Measurements from ENCODE around the gene ZFHX3. TPM values are rescaled to one million over a fixed set of nuclear protein-coding genes. Genes with fewer than 3 reads are reported as not detected.

Gene ZFHX3
- total RNA-seq, 4 donors from 2014 or later = 9.1 to 34.0 (median 12.0) TPM

- Histone ChIP-seq H3K36me3 (no peaks in the 10 kb centered on the region), H3K9me3 (no peaks in the 10 kb centered on the region), H3K4me3 (no peak overlapping the region), H3K27ac (no peak overlapping the region), H3K27me3 (no peaks in the 10 kb centered on the region), H3K4me1 (no peaks in the 10 kb centered on the region)
- DNase-seq = no peak
- intact Hi-C loops (cut with DNase I; ENCODE audit: low total_unique reads) = no loop called here
- TF ChIP-seq CTCF (IDR thresholded peaks at IDR 0.05) = no peak
- no peak for TF ChIP-seq POLR2A (IDR thresholded peaks at IDR 0.05)
These were observed 236.1 kb downstream of the ZFHX3 start for GRCh38 chr16:72811876-72812275.

DNA sequence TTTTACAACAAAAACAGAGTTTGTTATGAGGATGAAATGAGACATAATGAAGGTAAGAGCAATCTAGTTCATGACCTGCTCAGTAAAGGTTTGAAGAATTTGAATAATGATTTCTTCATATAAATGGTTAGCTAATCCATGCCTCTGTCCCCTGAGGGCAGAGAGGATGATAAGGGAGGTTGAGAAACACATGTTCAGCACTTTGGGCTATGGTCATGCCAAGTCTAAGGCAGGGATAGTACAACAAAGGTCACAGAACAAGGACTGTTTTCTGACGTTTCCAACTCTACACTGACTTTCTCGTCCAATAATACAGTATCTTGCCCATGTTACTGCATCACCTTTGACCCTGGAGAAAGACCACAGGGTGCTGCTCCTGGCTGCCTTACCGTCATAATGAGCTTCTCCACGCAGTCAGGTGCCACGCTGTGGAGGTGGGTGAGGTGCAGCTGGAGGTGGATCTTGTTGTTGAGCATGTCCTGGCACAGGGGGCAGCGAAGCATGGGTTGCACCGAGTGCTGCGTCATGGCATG, 236.7 kb downstream of the ZFHX3 start:
- intact Hi-C loops (cut with DNase I; ENCODE audit: low total_unique reads) = no loop called here
- Histone ChIP-seq H3K27me3 (no peaks in the 10 kb centered on the region), H3K36me3 (no peaks in the 10 kb centered on the region), H3K4me3 (no peak overlapping the region), H3K4me1 (no peaks in the 10 kb centered on the region), H3K9me3 (no peaks in the 10 kb centered on the region), H3K27ac (no peak overlapping the region)
- no peak for DNase-seq
- TF ChIP-seq POLR2A (IDR thresholded peaks at IDR 0.05) = no peak
- no peak for TF ChIP-seq CTCF (IDR thresholded peaks at IDR 0.05)

DNA sequence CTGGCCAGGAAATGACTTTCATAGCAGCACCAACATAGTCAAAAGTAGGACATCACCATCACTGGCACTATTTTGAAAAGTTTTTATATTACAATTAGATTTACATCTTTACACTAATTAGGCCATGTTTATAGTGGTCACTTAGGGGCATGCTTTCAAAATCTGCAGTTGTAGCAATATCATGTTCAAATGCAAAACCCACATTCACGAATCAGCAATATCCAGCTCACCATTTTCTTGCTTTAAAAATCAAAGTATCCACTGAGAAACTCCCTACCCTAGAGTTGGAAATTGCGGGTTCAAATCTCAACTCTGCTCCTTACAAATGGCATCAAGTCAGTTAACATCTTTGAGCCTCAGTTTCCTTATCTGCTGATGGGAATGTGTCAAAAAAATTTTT, 237.4 kb downstream of the ZFHX3 start:
- H3K4me1 ChIP-seq = no peaks in the 10 kb centered on the region
- H3K4me3 ChIP-seq = no peak overlapping the region
- no peak overlapping the region for H3K27ac ChIP-seq
- no peak for DNase-seq
- TF ChIP-seq CTCF (IDR thresholded peaks at IDR 0.05) = no peak
- no peak for TF ChIP-seq POLR2A (IDR thresholded peaks at IDR 0.05)
- intact Hi-C loops (cut with DNase I; ENCODE audit: low total_unique reads) = no loop called here
- no peaks in the 10 kb centered on the region for H3K9me3 ChIP-seq
- no peaks in the 10 kb centered on the region for H3K36me3 ChIP-seq
- no peaks in the 10 kb centered on the region for H3K27me3 ChIP-seq

- Histone ChIP-seq H3K27me3 (no peaks in the 10 kb centered on the region), H3K27ac (no peak overlapping the region), H3K9me3 (no peaks in the 10 kb centered on the region), H3K4me3 (no peak overlapping the region), H3K4me1 (no peaks in the 10 kb centered on the region), H3K36me3 (no peaks in the 10 kb centered on the region)
- DNase-seq = no peak
- no peak for TF ChIP-seq CTCF (IDR thresholded peaks at IDR 0.05)
- intact Hi-C loops (cut with DNase I; ENCODE audit: low total_unique reads) = no loop called here
These were observed 238.5 kb downstream of the ZFHX3 start for GRCh38 chr16:72809446-72809845.

DNA sequence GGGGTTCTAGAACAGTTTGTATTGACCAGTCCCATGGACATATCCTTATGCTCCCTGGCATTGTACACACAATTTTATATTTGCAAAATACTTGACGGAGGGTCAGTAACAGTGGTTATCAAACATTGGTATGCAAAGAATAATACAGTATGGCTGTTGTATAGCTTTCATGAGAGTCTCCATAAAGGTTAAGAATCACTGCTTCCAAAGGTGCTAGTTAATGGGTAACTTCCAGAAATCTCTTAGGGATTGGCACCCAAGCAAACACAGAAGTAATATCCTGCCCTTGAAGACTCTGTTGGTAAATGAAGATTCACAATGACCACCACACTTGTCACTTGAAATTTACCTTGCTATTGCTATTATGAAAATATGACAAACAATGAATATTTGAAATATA, 239.2 kb downstream of the ZFHX3 start:
- intact Hi-C loops (cut with DNase I; ENCODE audit: low total_unique reads) = no loop called here
- no peak for DNase-seq
- Histone ChIP-seq H3K27me3 (no peaks in the 10 kb centered on the region), H3K36me3 (no peaks in the 10 kb centered on the region), H3K9me3 (no peaks in the 10 kb centered on the region), H3K4me3 (no peak overlapping the region), H3K4me1 (no peaks in the 10 kb centered on the region), H3K27ac (no peak overlapping the region)
- TF ChIP-seq POLR2A (IDR thresholded peaks at IDR 0.05) (no peak), CTCF (IDR thresholded peaks at IDR 0.05) (no peak)

All from uterus (tissue), 4 donors.